PC-9 (cell line): ENCODE data around the gene CCBE1. TPM values are rescaled to one million over a fixed set of nuclear protein-coding genes. Genes with fewer than 3 reads are reported as not detected.

Source experiments
- BruUV-seq: library from RNA; stranded (reverse); fragments of 400-500 nt; replicated peaks from 2 replicates; lab custom pipeline; 2021; lab: Mats Ljungman, UMichigan
- CTCF ChIA-PET: fragments of 300-600 bp; sonication (Branson Sonifier 250); formaldehyde crosslinking; loops from one replicate; lab custom pipeline; 2022; ENCODE audit warnings: antibody characterized with exemption; lab: Charles Lee
- POLR2A ChIA-PET: fragments of 300-600 bp; sonication (Branson Sonifier 250); formaldehyde crosslinking; loops from one replicate; lab custom pipeline; 2022; ENCODE audit warnings: antibody characterized with exemption; ENCODE audit not compliant: unreplicated experiment; lab: Charles Lee
- DNase-seq, 2 experiments: peaks; one replicate each; pipeline versions ENCODE4 v3.0.0 to v3.0.0-alpha.2; 2015 to 2022; ENCODE audit warnings: mixed read lengths in 1 of 2
- H2AFZ ChIP-seq: fragments of 200-600 bp; sonication (generic); 2 replicates; pipeline ENCODE4 v1.8.1; 2017; ENCODE audit warnings: antibody characterized with exemption
- H3F3A ChIP-seq: fragments of 200-600 bp; sonication (generic); 2 replicates; pipeline ENCODE4 v1.8.1; 2017; ENCODE audit warnings: antibody characterized with exemption, mild to moderate bottlenecking, low read depth; ENCODE audit not compliant: insufficient read depth
- H3K27ac ChIP-seq: fragments of 200-600 bp; sonication (generic); 2 replicates; pipeline ENCODE4 v1.6.1; 2016; ENCODE audit warnings: mixed run types
- H3K27me3 ChIP-seq: fragments of 200-600 bp; sonication (generic); 2 replicates; pipeline ENCODE4 v1.6.1; 2016; ENCODE audit warnings: low read depth, mixed run types; ENCODE audit not compliant: insufficient read depth
- H3K36me3 ChIP-seq: fragments of 200-600 bp; sonication (generic); 2 replicates; pipeline ENCODE4 v1.6.1; 2016; ENCODE audit warnings: low read depth, mixed run types
- H3K4me1 ChIP-seq: fragments of 200-600 bp; sonication (generic); replicated peaks from 2 replicates; pipeline ENCODE4 v1.6.1; 2016; ENCODE audit warnings: mixed run types; ENCODE audit not compliant: insufficient read depth
- H3K4me2 ChIP-seq: fragments of 200-600 bp; sonication (generic); 2 replicates; pipeline ENCODE4 v1.6.1; 2017; ENCODE audit warnings: mixed run types
- H3K4me3 ChIP-seq: fragments of 200-600 bp; sonication (generic); 2 replicates; pipeline ENCODE4 v1.6.1; 2016; ENCODE audit warnings: mixed run types
- H3K79me2 ChIP-seq: fragments of 200-600 bp; sonication (generic); 2 replicates; pipeline ENCODE4 v1.6.1; 2017; ENCODE audit warnings: low read depth, mixed run types
- H3K9me2 ChIP-seq: fragments of 200-600 bp; sonication (generic); 2 replicates; pipeline ENCODE4 v1.8.1; 2017; ENCODE audit warnings: mild to moderate bottlenecking; ENCODE audit not compliant: insufficient read depth
- H3K9me3 ChIP-seq: fragments of 200-600 bp; sonication (generic); 2 replicates; pipeline ENCODE4 v1.8.1; 2016; ENCODE audit warnings: low read depth; ENCODE audit not compliant: insufficient read depth
- H4K20me1 ChIP-seq: fragments of 200-600 bp; sonication (generic); 2 replicates; pipeline ENCODE4 v1.8.1; 2017; ENCODE audit not compliant: insufficient read depth
- CTCF ChIP-seq: fragments of 200-600 bp; sonication (generic); conservative IDR thresholded peaks from 2 replicates; pipeline ENCODE4 v1.6.1; 2017; ENCODE audit warnings: mixed run types, antibody characterized with exemption, mild to moderate bottlenecking, moderate library complexity
- EZH2 ChIP-seq: fragments of 200-600 bp; sonication (generic); IDR thresholded peaks from 2 replicates; pipeline ENCODE4 v1.8.0; 2017; ENCODE audit warnings: antibody characterized with exemption, low read depth
- intact Hi-C: fragments of 100-400 bp; cut with micrococcal nuclease; formaldehyde crosslinking; loops from one replicate; pipeline ENCODE4 v1.10.0; 2022; ENCODE audit not compliant: unreplicated experiment
- total RNA-seq: library from RNA; stranded (reverse); gene quantifications from 2 replicates; pipeline ENCODE4 v1.2.3, GENCODE V29; 2021

The CCBE1 gene
- total RNA-seq, 1 experiment from 2014 or later = 5.8 TPM

- no peaks in the 10 kb centered on the region for H4K20me1 ChIP-seq
- no peak for DNase-seq
- no peaks in the 10 kb centered on the region for H3K79me2 ChIP-seq
- H3K9me3 ChIP-seq = no peaks in the 10 kb centered on the region
- no peaks in the 10 kb centered on the region for H3K9me2 ChIP-seq
- H3K36me3 ChIP-seq = no peaks in the 10 kb centered on the region
- intact Hi-C loops = no loop called here
- POLR2A ChIA-PET = no interaction called here
- TF ChIP-seq CTCF (no peak), EZH2 (no peak)
- no peaks in the 10 kb centered on the region for H3K4me1 ChIP-seq
- no TSS peak for BruUV-seq
- no peaks in the 10 kb centered on the region for H3K27me3 ChIP-seq
- H3K4me2 ChIP-seq = no peak overlapping the region
- no peaks in the 10 kb centered on the region for H3F3A ChIP-seq
- no peak overlapping the region for H3K27ac ChIP-seq
- no peak overlapping the region for H2AFZ ChIP-seq
- H3K4me3 ChIP-seq = no peak overlapping the region
- CTCF ChIA-PET = no interaction called here
These were observed 68.2 kb downstream of the CCBE1 start for GRCh38 chr18:59628995-59629394.

DNA sequence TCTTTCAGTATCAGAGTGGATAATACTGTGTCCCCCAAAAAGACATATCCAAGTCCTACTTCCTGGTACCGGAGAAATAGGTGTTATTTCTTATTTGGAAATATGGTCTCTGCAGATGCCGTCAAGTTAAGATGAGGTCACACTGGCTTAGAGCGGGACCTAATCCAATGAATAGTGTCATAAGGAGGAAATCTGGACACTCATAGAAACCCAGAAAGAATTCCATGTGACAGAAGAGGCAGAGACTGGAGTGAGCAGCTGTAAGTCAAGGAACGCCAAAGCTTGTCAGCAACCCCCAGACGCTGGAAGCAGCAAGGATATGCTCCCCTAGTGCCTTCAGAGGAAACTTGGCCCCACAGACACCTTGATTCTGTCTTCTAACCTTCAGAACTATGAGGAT, 69.8 kb downstream of the CCBE1 start:
- DNase-seq = no peak
- no peak overlapping the region for H3K4me3 ChIP-seq
- ChIA-PET POLR2A (no interaction called here), CTCF (no interaction called here)
- H3K4me2 ChIP-seq = no peak overlapping the region
- intact Hi-C loops = no loop called here
- no peaks in the 10 kb centered on the region for H3K36me3 ChIP-seq
- no peaks in the 10 kb centered on the region for H3K4me1 ChIP-seq
- no peaks in the 10 kb centered on the region for H3K9me3 ChIP-seq
- H3K27ac ChIP-seq = no peak overlapping the region
- H3K27me3 ChIP-seq = no peaks in the 10 kb centered on the region
- H3K9me2 ChIP-seq = no peaks in the 10 kb centered on the region
- no peaks in the 10 kb centered on the region for H3K79me2 ChIP-seq
- no peak overlapping the region for H2AFZ ChIP-seq
- no peak for TF ChIP-seq EZH2
- no peak for TF ChIP-seq CTCF
- no peaks in the 10 kb centered on the region for H4K20me1 ChIP-seq
- no peaks in the 10 kb centered on the region for H3F3A ChIP-seq
- BruUV-seq = no TSS peak

- Histone ChIP-seq H3K9me2 (no peaks in the 10 kb centered on the region), H3K9me3 (no peaks in the 10 kb centered on the region), H3K4me1 (0 out of 2 replicates have a peak, but pooled peaks cover 9% of the 10 kb centered on the region), H2AFZ (no peak overlapping the region), H4K20me1 (no peaks in the 10 kb centered on the region), H3K36me3 (no peaks in the 10 kb centered on the region), H3K27ac (no peak overlapping the region), H3K79me2 (no peaks in the 10 kb centered on the region), H3K4me2 (no peak overlapping the region), H3F3A (no peaks in the 10 kb centered on the region), H3K4me3 (no peak overlapping the region), H3K27me3 (no peaks in the 10 kb centered on the region)
- BruUV-seq = no TSS peak
- ChIA-PET CTCF (no interaction called here), POLR2A (no interaction called here)
- no peak for DNase-seq
- intact Hi-C loops = no loop called here
- TF ChIP-seq CTCF (no peak), EZH2 (no peak)
These were observed 72.9 kb downstream of the CCBE1 start for GRCh38 chr18:59624369-59624765.
